ENCODE results near the gene FBXO15.

Gene FBXO15

GRCh38 chr18:74073957-74074667 is 73.5 kb downstream of the FBXO15 start:
- no peaks in the 10 kb centered on the region for H3K9me3 ChIP-seq (ENCODE audit: insufficient read depth, low read length)
- H4K20me1 ChIP-seq (ENCODE audit: insufficient read depth, low read length), result no peaks in the 10 kb centered on the region
- no peaks in the 10 kb centered on the region for H3K79me2 ChIP-seq (ENCODE audit: low read length)
- H3K27ac ChIP-seq (ENCODE audit: low read length), result no peak overlapping the region
- no peak overlapping the region for H3K4me2 ChIP-seq (ENCODE audit: low read length)
- 0 out of 2 replicates have a peak, but pooled peaks cover 8% of the 10 kb centered on the region for H3K27me3 ChIP-seq (ENCODE audit: low read depth, low read length)
- H3K36me3 ChIP-seq (replicated peaks; ENCODE audit: low read depth, low read length), result no peaks in the 10 kb centered on the region
- no peak for TF ChIP-seq CTCF (IDR thresholded peaks at IDR 0.05; ENCODE audit: low read depth, low read length)
- TF ChIP-seq EZH2phosphoT487 (IDR thresholded peaks at IDR 0.05; ENCODE audit: low read depth), result no peak
- H3K4me3 ChIP-seq (ENCODE audit: low read length), result no peak overlapping the region
- no peak overlapping the region for H2AFZ ChIP-seq (ENCODE audit: low read depth, low read length)
- no peak overlapping the region for H3K9ac ChIP-seq (ENCODE audit: low read length)
- H3K4me1 ChIP-seq (ENCODE audit: low read length), result no peaks in the 10 kb centered on the region

GRCh38 chr18:74069178-74070050 is 78.2 kb downstream of the FBXO15 start:
- H3K9ac ChIP-seq (ENCODE audit: low read length), result no peak overlapping the region
- 0 out of 2 replicates have a peak, but pooled peaks cover 5% of the 10 kb centered on the region for H3K27me3 ChIP-seq (ENCODE audit: low read depth, low read length)
- no peak overlapping the region for H3K4me2 ChIP-seq (ENCODE audit: low read length)
- H3K4me3 ChIP-seq (ENCODE audit: low read length), result no peak overlapping the region
- peaks cover 14% of the 10 kb centered on the region for H3K4me1 ChIP-seq (ENCODE audit: low read length)
- H3K27ac ChIP-seq (ENCODE audit: low read length), result no peak overlapping the region
- no peaks in the 10 kb centered on the region for H3K9me3 ChIP-seq (ENCODE audit: insufficient read depth, low read length)
- no peaks in the 10 kb centered on the region for H3K79me2 ChIP-seq (ENCODE audit: low read length)
- H3K36me3 ChIP-seq (replicated peaks; ENCODE audit: low read depth, low read length), result no peaks in the 10 kb centered on the region
- no peaks in the 10 kb centered on the region for H4K20me1 ChIP-seq (ENCODE audit: insufficient read depth, low read length)
- TF ChIP-seq CTCF (IDR thresholded peaks at IDR 0.05; ENCODE audit: low read depth, low read length), result no peak
- no peak for TF ChIP-seq EZH2phosphoT487 (IDR thresholded peaks at IDR 0.05; ENCODE audit: low read depth)
- no peak overlapping the region for H2AFZ ChIP-seq (ENCODE audit: low read depth, low read length)

- Histone ChIP-seq H3K9ac (ENCODE audit: low read length) (no peak overlapping the region), H3K36me3 (replicated peaks; ENCODE audit: low read depth, low read length) (no peaks in the 10 kb centered on the region)
Measured at GRCh38 chr18:74068296-74068695, 79.3 kb downstream of the FBXO15 start.

More at GRCh38 chr18:74068296-74068695, 79.3 kb downstream of the FBXO15 start:
- Histone ChIP-seq H3K4me2 (ENCODE audit: low read length) (no peak overlapping the region), H2AFZ (ENCODE audit: low read depth, low read length) (no peak overlapping the region), H3K4me3 (ENCODE audit: low read length) (no peak overlapping the region), H4K20me1 (ENCODE audit: insufficient read depth, low read length) (no peaks in the 10 kb centered on the region), H3K79me2 (ENCODE audit: low read length) (no peaks in the 10 kb centered on the region), H3K4me1 (ENCODE audit: low read length) (peaks cover 25% of the 10 kb centered on the region), H3K27me3 (ENCODE audit: low read depth, low read length) (0 out of 2 replicates have a peak, but pooled peaks cover 5% of the 10 kb centered on the region), H3K9me3 (ENCODE audit: insufficient read depth, low read length) (no peaks in the 10 kb centered on the region), H3K27ac (ENCODE audit: low read length) (no peak overlapping the region)
- TF ChIP-seq CTCF (IDR thresholded peaks at IDR 0.05; ENCODE audit: low read depth, low read length) (no peak), EZH2phosphoT487 (IDR thresholded peaks at IDR 0.05; ENCODE audit: low read depth) (no peak)
